T1000 (cell line): ENCODE data around the gene UBE2QL1.

Source experiments
- DNase-seq: peaks from one replicate; lab custom pipeline; 2025; ENCODE audit warnings: mixed read lengths; lab: John Stamatoyannopoulos, UW

Gene UBE2QL1

DNA sequence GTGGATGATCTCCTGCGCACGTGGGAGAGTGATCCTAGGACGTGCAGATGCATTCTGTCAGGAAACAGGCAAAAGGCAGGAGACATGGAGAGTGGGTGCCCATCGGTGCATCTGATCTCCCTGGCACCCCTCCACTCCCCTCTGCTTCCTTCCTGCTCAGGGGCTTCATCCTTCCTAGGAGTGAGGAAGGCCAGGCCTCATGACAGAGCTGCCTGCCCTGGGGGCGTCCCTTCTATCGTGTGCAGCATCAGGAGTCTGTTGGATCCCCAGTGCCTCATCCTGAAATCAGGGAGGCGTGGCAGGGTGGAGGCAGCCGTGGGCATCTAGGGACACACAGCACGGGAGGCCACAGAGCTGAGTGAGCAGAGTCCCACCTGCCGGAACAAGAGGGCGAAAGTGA lies 30.1 kb downstream of the UBE2QL1 start:
- DNase-seq = no peak

- DNase-seq = no peak
These were observed 31.7 kb downstream of the UBE2QL1 start for GRCh38 chr5:6480133-6481051.

DNA sequence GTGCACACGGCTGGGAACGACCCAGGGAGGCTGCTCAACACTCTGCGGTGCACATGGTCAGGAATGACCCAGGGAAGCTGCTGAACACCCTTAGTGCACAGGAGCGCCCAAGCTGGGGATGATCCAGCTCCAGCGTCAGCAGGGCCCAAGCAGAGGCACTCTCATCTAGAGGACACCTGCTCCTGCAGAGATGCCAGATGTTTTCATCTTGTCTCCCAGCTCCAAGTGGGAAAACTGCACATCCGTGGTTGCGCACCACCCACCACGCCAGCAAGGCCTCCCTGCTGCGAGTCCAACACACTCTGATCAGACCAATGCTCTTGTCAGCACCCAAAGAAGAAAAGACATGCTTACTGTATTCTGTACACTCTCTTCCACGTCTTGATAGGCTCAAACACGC lies 34.1 kb downstream of the UBE2QL1 start:
- no peak for DNase-seq

DNA sequence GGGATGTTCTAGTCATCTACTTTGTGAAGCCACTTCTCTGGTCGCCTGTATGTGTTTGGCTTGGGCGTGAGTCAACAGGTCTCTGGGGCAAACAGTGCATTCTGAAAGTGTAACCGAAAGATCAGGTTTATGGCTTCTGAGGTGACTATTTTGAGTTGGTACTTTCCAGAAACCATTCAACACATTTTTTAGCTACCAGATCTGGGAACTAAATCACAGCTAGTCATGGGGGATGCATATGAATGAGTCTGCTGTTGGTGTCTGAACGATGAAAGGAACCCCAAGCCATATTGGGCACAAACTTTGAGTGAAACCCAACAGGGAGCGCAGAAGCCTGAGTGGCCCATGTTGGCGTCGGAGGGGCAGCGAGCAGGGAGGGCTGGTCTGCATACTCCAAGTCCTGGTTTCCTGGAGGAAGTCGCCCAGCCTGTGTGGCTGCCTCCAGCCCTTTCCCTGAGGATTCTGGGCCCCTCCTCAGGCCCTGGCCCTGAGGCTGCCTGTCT lies 35.3 kb downstream of the UBE2QL1 start:
- DNase-seq = no peak

GRCh38 chr5:6484446-6484845 lies 35.8 kb downstream of the UBE2QL1 start:
- DNase-seq = no peak

DNA sequence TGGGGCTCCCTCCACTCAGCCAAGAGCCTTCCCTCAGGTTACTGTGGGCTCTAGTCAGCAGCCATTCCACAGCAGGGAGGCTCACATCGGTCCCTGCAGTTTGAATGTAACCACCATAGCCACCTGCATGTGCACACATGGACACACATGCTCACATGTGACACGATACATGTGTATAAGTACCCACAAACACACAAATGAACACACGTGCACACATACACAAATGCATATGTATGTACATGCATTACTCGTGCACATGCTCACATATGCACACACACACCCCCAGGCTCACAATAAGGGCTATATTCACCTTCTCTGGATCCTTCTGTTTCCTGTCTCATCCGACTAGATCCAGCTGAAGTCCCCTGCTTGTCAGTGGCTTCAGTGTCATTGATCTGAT lies 36.2 kb downstream of the UBE2QL1 start:
- no peak for DNase-seq

DNA sequence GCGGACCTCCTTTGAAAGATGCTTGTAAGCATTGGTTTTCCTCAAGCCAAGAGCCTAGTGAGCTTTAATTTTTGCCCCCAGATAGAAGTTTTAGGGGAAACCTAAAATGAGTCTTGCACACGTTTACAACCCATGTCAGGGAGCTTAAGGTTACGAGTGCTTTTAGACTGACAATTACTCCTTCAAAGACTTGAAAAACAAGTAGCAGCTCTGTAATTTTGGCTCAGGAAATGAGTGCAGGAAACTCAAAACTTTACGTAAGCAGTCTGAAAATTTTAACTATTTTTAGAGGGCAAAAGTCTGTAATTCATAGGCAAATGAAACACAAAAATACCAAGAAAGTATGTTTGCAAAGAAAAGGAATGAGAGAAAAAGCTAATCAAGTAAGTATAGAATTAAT lies 36.8 kb downstream of the UBE2QL1 start:
- no peak for DNase-seq

DNA sequence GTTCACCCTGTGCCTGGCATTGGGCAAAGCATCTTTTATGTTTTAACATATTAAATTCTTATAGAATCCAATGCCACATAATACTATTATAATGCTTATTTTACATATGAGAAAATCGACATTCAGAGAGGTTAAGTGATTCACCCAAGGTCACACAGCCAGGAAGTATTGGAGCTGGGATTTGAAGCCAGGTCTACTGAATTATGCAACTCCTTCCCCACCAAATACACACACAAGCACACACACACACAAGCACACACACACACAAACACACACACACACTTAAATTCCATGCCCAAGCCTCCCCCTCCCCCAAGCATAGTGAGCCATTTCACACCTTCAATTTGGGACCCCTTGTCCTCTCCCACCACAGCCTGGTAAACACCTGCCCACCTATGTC lies 37.4 kb downstream of the UBE2QL1 start:
- no peak for DNase-seq

DNA sequence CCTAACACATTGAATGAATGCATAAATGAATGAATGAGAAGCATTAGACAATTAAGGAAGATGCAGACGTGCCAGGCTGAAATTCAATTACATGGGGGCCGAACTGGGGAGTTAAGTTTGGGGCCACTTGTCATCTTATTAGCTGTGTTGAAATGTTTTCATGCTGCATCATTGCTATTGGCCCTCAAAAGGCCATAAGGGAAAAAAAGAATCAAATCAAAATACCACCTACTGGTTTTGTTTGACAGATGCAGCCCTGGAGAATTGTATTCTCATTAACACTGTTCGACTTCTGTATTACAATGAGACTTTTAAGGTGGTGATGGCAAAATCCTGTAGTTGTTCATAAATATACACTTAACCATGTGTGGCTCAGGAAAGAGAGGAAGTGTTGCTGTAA lies 38.4 kb downstream of the UBE2QL1 start:
- DNase-seq = no peak

DNA sequence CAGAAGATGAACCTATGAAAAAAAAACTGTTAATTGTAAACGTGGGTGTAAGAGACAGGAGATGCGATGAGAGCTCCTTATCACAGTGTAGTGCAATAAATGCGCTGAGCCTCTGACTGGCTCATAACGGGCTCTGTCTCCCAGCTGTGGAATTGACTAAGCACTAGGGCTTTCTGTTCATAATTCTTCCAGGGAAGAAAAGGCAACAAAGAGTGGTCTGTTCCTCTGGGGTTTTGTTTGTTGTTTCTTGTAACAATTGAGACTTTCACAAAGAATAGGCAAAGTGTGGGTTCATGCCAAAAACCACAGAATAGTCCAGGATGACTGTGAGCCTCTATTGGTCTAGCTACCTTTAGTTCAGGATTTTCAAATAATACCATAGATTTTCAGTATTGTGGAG lies 39.4 kb downstream of the UBE2QL1 start:
- no peak for DNase-seq

- no peak for DNase-seq
These were observed 41.1 kb downstream of the UBE2QL1 start for GRCh38 chr5:6489643-6490185.

DNA sequence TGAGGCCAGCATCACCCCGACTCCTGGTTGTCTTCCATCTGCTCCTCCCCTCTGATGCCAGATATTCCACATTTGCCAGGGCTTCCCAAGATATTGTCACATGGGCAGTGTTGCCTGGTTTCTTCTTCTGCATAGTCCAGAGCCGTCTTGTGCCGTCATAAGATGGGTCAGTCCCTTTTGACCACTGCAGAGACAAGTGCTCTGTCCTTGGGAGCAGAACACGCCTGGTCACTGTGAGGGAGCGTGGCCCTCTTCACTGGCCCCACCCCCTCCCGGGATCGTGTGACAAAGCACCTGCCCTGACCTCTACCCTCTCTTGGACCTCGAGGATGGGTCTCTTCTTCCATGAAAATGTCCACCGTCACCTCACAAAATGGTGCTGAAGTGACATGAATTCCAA lies 41.6 kb downstream of the UBE2QL1 start:
- DNase-seq = no peak

DNA sequence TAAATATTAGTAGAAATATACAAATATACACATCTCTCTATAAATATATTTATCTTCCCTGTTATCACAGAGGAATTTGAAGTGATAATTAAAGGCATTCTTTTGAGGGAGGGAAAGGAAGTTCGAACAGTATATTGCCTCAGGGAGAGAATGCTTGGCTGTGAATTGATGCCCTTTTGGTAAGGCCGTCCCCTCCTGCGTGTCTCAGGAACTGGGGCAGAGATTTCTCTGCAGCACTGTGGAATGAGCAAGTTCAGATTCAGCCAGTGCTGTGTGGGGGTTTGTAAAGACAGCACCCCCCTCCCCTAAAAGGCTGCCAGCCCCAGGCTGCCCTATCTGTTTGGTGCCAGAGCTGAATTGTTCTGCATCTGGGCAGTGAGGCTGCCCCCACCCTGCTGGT lies 42.0 kb downstream of the UBE2QL1 start:
- no peak for DNase-seq

DNA sequence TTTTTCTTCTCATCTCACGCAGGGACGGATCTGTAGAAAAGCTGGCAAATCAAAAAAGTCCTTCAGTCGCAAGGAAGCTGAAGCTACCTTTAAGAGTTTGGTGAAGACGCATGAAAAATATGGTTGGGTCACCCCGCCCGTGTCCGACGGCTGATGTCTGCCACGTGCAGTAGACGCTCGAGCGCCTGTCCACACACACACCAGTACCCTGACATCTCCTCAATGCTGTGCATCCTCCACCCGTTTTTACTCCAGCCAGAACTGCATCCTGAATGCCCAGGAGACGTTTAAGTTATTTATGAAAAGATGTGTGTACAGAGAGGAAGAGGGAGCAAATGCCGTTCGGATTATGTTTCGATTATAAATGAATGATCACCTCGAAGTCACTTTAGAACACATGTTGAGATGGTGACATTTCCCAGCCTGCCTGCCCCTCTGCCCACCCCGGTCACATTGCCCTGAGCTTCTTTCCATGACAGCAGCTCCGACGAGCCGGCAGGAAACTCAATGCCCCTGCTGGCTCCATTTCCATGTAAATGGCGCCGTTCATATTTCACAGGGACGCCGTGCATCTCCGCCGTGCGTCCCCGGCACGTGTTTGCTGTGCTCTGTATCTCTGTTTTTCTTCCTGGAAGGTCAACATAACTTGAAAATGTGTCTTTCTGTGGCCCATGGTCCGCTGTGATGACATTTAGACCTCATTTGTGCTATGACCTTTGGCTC lies 42.7 kb downstream of the UBE2QL1 start:
- no peak for DNase-seq

GRCh38 chr5:6491919-6492290 lies 43.2 kb downstream of the UBE2QL1 start:
- DNase-seq = no peak

- no peak for DNase-seq
These were observed 44.3 kb downstream of the UBE2QL1 start for GRCh38 chr5:6492934-6493333.

DNA sequence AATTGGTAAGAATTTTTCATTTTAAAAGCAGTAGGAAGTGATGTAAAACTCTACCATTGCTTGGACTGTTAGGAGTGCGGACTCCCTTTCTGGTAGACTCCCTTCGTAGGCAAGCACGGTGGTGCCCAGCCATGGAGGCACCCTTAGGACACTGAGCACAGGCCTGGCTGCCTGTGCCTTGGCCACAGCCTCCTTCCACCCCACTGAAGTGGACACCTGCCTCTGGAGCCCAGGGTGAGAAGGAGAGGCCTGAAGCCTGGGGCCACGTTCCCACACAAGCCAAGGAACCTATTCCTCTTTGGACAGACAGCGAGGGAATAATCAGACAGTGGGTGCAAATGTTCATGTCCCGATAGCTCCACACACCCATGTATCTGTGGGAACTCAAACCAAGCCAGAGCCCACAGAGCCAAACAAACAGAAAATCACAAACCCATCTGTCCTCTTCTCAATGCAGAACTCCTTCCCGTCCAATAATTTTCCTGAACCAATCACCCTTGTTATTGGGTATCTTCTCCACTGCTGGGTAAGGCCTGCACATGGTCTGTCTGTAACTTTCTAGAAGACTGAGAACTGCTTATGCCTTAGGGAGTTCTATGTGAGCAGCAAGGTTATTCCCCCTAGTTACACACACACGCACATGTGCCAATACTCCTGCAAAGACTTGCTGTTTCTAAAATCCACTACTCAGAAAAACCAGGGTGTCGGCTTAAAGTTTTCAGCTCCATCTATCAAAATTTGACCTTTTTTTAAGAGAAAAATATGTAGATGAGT lies 45.2 kb downstream of the UBE2QL1 start:
- DNase-seq = no peak

DNA sequence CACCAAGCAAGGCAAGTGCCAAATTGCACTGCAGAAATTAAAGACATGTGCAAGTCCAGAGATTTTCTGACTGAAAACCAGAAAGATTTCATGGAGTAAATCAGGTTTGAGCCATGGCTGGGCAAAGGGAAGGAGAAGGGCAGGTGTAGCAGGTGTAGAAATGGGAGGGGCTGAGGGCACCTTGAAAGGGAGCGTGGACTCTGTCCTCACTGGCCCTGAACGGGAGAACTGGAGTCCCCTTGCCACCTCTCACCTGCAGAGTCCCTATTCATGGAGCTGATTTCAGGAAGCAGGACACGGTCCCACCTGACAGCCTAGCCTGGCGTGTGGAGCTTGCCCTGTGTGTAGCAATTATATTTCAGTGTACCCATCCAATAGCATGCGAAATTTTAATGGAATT lies 46.3 kb downstream of the UBE2QL1 start:
- DNase-seq = no peak

DNA sequence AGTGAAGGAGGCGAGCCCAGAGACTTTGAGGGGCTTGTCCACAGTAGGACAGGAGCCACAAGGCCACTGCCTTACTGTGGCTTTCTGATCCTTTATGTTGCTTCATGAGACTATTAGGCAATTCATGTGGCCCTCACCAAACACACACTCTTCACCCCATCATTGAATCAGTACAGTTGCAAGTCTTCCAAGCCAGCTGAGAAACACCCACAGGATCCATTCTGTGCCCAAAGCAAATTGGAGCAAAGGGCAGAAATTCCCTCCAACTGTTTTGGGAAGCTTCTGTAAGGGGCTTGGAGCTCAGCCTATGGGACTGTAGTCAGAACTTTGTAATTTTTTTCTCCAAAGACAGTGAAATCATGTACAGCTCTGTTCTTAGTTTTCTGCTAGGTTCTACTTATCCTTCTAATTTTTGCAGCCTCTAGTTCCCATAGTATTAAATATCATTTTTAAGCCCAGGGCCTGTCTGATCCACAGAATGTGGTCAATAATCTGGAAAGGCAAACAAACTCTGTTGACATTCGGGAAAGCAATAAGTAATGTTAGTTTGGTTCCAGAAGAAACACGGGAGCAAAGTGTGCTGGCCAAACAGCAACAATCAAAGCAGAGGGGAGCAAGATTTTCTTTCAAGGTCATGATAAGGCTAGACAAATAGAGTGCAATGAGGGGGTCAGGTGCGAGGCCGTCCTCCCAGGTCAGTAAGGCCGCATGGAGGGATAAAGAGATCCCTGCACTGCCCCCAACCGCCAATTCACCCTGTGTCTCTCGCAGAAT lies 47.0 kb downstream of the UBE2QL1 start:
- no peak for DNase-seq

DNA sequence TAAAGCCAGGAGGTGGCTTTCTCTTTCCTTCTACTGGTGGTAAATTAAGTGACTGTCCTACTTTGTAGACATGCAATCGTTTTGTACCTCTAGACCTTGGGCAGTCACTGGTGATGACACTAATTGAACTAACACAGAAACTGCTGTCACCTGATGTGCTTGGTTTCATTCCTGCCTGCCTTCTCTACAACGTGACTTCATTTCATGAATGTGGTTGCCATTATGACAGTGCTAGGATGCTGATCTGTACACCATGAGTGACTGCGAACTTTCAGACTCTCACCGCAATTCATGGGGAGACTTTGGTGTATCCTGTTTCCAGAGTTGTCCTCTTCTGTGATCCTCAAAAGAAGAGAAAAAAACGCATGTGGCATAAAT lies 47.5 kb downstream of the UBE2QL1 start:
- no peak for DNase-seq

DNA sequence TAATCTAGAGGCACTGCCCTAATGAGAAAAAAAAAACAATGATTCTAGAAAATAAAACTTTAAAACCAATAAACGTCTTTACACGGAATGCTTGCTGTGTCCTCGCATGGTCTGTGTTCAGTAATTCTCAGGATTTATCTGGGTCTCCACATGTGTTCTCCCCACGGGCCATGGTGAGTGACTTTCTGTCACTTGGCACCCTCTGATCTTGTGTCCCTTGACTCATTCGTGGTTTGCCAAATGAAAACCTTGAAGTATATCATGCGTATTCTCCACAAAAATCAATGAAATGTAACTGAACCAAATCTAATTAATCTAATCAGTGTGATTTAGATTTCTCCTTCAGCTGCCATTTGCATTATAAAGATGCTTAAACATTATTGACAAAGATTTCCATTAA lies 48.0 kb downstream of the UBE2QL1 start:
- no peak for DNase-seq
